AML-193 (cell line): Measurements from ENCODE around the gene RANBP17.
"Not testable (repeated sequence)": the region's sequence is repeated elsewhere in the genome, so short reads cannot be mapped to it uniquely, and the experiment has no call there.

Experiments used
- DNase-seq, 2 experiments: peaks; one replicate each; lab custom pipeline; 2025; lab: John Stamatoyannopoulos, UW

The RANBP17 gene

DNA sequence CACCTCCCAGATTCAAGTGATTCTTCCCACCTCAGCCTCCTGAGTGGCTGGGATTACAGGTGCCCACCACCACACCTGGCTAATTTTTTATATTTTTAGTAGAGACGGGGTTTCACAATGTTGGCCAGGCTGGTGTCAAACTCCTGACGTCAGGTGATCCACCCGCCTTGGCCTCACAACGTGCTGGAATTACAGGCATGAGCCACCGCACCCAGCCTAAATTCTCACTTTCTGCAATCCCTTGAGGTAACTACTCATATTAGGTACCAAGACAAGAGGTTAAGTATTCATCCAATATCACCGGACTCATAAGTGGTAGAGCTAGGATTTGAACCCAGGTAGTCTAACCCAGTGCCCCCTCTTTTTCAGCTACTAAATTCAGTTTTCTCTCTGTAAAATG, 436.1 kb downstream of the RANBP17 start:
- DNase-seq: not testable (repeated sequence)

DNA sequence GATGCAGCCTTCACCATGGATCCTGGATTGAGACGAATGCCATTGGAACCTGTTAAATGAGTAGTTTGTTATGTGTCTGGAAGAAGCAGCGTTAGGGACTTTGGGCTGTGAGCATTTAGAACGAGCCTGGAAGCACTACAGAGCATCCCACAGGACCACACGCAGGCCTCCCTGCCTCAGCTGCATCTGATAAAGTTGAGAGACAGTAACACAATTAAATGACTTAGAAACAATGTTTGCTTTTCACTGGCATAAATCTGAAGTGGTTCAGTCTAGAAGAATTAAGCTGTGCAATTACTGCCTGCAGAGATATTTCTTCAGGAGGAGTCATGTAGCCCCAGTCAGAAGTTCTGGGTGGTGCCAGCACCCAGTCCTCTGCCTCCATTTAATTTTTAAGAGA, 437.4 kb downstream of the RANBP17 start:
- DNase-seq: no peak

DNA sequence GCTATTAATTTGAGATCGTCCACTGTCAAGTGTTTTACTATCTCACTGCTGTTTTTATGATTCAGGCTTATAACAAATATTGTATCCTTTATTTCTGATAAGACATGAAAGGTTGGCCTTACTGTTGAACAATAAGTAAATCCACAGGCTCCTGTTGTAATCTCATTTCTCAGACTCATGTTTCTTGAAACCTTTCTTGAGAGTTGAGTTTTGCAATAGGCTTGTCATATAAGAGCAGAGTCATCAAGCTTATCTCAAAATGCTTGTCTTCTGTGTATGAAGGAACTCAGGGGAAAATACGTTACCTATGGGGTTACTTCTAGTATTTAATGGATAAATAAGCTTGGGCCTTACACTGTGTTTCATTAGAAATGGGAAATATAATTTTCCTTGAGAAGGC, 438.0 kb downstream of the RANBP17 start:
- DNase-seq: no peak

GRCh38 chr5:171300358-171300757, 438.5 kb downstream of the RANBP17 start:
- DNase-seq: no peak

- DNase-seq: no peak
These were observed 444.3 kb downstream of the RANBP17 start for GRCh38 chr5:171306166-171306565.

GRCh38 chr5:171306781-171307591, 445.2 kb downstream of the RANBP17 start:
- DNase-seq: no peak

- no peak for DNase-seq
These were observed 446.1 kb downstream of the RANBP17 start for GRCh38 chr5:171307789-171308452.

GRCh38 chr5:171308453-171309275, 446.8 kb downstream of the RANBP17 start, which contains the start of gene TLX3:
TSS of gene TLX3 (plus strand) at chr5:171309248. CDS start at chr5:171309366, 118 bp downstream.
- no peak for DNase-seq

- no peak for DNase-seq
These were observed 447.7 kb downstream of the RANBP17 start for GRCh38 chr5:171309276-171310211.

- no peak for DNase-seq
These were observed 448.5 kb downstream of the RANBP17 start for GRCh38 chr5:171310212-171310818.

DNA sequence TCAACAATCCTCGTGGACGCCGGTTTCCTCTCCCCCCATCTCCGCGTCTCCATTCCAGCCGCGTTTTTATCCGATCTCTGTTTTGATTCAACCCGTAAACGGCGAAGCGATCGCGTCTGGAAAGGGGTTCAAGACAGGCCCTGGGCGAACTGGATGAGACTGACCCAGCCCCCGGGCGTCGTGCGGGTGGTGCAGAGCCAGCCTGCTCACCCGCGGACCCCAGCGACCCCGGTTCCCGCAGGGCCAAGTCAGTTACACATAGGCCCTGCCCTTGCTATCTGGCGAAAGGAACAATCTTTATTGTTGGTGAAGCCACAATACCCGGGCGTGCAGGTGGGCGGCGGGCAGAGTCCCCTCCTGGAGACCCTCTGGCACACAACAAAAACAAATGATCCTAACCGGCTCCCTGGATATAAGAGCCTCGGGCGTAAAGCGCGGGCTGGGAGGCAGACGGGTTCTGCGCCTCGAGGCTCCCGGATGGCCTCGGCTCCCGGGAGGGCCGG, 449.1 kb downstream of the RANBP17 start:
- DNase-seq: no peak

- DNase-seq: no peak
These were observed 449.7 kb downstream of the RANBP17 start for GRCh38 chr5:171311322-171312077.

GRCh38 chr5:171312129-171312974, 450.5 kb downstream of the RANBP17 start:
- DNase-seq: no peak

DNA sequence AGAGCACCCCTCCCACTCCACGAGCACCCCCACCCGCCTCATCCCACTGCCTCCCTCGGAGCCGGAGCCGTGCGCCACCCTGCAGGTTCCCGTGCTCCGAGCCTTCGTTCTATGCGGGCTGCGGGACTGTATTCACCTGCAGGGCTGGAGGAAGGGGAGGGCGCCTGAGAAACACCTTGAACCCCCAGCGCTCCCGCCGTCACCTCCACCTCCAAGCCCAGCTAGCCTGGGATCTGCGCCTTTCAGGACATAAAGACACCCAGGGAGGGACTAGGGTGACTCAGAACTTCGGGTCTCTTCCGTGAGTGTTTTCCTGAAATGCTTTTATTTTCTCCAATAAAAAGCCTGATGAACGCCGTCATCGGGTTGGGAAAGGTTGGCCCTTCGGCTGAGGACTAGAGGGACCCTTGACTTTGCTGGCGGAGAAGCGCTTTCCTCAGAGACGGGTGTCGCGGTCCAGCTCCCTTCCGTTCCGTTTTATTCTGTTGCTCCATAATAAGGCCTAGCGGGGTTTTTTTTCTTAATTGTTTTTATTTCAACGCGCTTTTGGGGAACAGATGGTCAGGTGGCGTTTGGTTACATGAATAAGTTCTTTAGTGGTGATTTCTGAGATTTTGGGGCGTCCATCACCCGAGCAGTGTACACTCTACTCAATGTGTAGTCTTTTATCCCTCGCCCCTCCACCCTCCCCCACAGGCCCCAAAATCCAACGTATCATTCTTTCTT, 451.8 kb downstream of the RANBP17 start:
- DNase-seq: no peak

DNA sequence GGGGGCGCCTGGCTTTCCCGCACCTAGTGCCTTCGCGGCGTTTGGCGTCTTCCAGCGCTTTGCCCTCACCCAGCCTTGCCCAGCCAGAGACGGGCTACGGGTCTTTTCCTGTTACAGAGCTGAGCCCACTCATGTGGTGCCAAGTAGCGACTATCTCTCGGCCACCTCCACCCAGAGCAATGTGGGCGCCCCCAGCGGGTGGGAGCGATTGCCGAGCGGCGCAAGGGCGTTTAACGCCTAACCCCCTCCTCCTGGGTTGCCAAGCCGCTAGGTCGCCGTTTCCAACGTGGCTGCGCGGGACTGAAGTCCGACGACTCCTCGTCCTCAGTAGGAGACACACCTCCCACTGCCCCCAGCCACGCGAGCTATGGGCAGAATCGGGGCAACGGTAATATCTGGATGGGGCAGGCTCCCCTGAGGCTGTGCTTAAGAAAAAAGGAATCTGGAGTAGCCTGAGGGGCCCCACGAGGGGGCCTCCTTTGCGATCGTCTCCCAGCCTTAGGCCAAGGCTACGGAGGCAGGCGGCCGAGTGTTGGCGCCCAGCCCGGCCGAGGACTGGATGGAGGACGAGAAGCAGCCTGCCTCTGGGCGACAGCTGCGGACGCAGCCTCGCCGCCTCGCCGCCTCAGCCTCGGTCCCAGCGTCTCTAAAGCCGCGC, 453.0 kb downstream of the RANBP17 start:
- DNase-seq: no peak

- no peak for DNase-seq
These were observed 453.6 kb downstream of the RANBP17 start for GRCh38 chr5:171315386-171315891.

- no peak for DNase-seq
These were observed 454.1 kb downstream of the RANBP17 start for GRCh38 chr5:171315925-171316257.
